Measurements from ENCODE around the gene CCR4.
"Not testable (repeated sequence)": the region's sequence is repeated elsewhere in the genome, so short reads cannot be mapped to it uniquely, and the experiment has no call there.

The CCR4 gene

DNA sequence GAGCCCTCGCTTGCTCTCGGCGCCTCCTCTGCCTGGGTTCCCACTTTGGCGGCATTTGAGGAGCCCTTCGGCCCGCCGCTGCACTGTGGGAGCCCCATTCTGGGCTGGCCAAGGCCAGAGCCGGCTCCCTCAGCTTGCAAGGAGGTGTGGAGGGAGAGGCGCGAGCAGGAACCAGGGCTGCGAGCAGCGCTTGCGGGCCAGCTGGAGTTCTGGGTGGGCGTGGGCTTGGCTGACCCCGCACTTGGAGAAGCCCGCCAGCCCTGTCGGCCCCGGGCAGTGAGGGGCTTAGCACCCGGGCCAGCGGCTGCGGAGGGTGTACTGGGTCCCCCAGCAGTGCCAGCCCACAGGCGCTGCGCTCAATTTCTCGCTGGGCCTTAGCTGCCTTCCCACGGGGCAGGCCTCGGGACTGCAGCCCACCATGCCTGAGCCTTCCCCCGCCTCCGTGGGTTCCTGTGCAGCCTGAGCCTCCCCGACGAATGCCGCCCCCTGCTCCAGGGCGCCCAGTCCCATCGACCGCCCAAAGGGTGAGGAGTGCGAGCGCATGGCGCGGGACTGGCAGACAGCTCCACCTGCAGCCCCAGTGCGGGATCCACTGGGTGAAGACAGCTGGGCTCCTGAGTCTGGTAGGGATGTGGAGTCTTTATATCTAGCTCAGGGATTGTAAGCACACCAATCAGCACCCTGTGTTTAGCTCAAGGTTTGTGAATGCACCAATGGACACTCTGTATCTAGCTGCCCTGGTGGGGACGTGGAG is 11.7 kb upstream of the CCR4 start:
- H3K27me3 ChIP-seq (ENCODE audit: control insufficient read depth, insufficient read depth, low read length); H3K9ac ChIP-seq (ENCODE audit: low read length): not testable (repeated sequence)

DNA sequence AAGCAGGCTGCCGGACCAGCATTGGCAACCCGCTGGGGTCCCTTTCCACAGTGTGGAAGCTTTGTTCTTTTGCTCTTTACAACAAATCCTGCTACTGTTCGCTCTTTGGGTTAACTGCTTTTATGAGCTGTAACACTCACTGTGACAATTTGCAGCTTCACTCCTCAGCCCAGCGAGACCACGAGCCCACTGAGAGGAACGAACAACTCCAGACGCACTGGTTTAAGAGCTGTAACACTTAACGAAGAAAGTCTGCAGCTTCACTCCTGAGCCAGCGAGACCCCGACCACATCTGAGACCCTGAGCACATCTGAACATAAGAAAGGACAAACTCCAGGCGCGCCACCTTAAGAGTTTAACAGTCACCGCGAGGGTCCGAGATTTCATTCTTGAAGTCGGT is 10.7 kb upstream of the CCR4 start:
- no peak overlapping the region for H3K9ac ChIP-seq (ENCODE audit: low read length)
- H3K4me3 ChIP-seq (ENCODE audit: low read length) = no peak overlapping the region
- no peaks in the 10 kb centered on the region for H3K27me3 ChIP-seq (ENCODE audit: control insufficient read depth, insufficient read depth, low read length)
- H3K4me1 ChIP-seq (ENCODE audit: control insufficient read depth, insufficient read depth, low read length) = no peaks in the 10 kb centered on the region
- no peak overlapping the region for H3K27ac ChIP-seq (ENCODE audit: low read depth, low read length)
- H3K36me3 ChIP-seq (ENCODE audit: control insufficient read depth, insufficient read depth, low read length) = no peaks in the 10 kb centered on the region

More for the DNA sequence above, 11.7 kb upstream of the CCR4 start:
- not testable (repeated sequence) for H3K36me3 ChIP-seq (ENCODE audit: control insufficient read depth, insufficient read depth, low read length); H3K4me3 ChIP-seq (ENCODE audit: low read length); H3K4me1 ChIP-seq (ENCODE audit: control insufficient read depth, insufficient read depth, low read length); H3K27ac ChIP-seq (ENCODE audit: low read depth, low read length)

DNA sequence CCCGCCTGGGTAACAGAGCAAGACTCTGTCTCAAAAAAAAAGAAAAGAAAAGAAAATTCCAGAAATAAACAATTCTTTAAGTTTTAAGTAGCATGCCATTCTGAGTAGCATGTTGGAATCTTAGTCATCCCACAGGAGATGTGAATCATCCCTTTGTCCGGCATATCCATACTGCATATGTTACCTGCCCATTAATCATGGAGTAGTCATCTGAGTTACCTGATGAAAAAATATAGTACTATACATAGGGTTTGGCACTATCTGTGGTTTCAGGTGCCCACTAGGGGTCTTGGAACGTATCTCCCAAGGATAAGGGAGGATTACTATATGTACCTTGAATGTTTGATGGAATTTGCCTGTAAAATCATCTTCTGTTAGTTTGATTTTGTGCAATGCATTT is 6.3 kb upstream of the CCR4 start:
- H3K4me3 ChIP-seq (ENCODE audit: low read length) = no peak overlapping the region
- no peak overlapping the region for H3K27ac ChIP-seq (ENCODE audit: low read depth, low read length)
- H3K36me3 ChIP-seq (ENCODE audit: control insufficient read depth, insufficient read depth, low read length) = no peaks in the 10 kb centered on the region
- H3K4me1 ChIP-seq (ENCODE audit: control insufficient read depth, insufficient read depth, low read length) = no peaks in the 10 kb centered on the region
- no peak overlapping the region for H3K9ac ChIP-seq (ENCODE audit: low read length)
- H3K27me3 ChIP-seq (ENCODE audit: control insufficient read depth, insufficient read depth, low read length) = no peaks in the 10 kb centered on the region

DNA sequence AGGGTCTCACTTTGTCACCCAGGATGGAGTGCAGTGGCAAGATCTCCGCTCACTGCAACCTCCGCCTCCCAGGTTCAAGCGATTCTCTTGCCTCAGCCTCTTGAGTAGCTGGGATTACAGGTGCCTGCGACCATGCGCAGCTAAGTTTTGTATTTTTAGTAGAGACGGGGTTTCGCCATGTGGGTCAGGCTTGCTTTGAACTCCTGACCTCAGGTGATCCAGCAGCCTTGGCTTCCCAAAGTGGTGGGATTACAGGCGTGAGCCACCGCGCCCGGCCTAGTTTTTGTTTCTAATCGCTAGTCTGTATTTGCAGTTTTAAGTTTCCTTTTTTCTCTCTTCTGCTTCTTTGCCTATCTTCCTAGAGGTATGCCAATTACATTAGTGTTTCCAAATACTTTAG is 5.8 kb upstream of the CCR4 start:
- not testable (repeated sequence) for H3K36me3 ChIP-seq (ENCODE audit: control insufficient read depth, insufficient read depth, low read length); H3K27ac ChIP-seq (ENCODE audit: low read depth, low read length); H3K4me3 ChIP-seq (ENCODE audit: low read length); H3K9ac ChIP-seq (ENCODE audit: low read length); H3K27me3 ChIP-seq (ENCODE audit: control insufficient read depth, insufficient read depth, low read length); H3K4me1 ChIP-seq (ENCODE audit: control insufficient read depth, insufficient read depth, low read length)

DNA sequence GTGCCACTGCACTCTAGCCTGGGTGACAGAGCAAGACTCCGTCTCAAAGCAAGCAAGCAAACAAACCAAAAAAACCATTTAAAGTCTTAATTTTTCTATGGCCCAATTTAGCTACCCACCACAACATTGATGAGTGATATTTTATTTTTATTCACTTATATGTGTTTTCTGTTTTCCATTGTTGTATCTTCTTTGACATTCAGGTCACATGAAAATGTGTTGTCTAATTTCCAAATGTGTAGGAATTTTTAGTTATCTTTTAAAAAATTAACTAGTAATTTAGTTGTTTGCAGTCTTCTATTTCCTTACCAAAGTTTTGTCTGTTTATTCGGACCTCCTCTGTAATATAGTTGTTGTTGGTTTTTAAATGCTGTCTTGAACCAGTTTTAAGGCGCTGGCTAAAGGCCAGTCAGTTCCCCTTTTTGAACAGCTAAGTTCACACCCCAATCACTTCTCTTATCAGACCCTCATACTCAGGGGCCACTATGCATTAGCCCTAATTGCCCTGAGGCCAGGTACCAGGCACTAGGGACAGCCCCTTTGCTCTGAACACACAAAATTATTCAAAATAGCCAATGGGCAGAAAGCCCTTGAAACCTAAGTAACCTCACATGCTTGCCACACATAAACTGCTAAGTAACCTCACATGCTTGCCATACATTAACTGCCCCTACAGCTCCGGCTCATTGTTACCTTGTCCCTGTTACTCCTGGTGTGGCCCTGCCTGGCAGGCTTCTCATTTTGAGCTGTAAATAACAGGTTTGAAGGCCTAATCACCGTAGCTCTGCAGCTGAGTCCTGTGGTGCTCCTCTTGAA is 4.3 kb upstream of the CCR4 start:
- Histone ChIP-seq H3K4me3 (ENCODE audit: low read length) (no peak overlapping the region), H3K4me1 (ENCODE audit: control insufficient read depth, insufficient read depth, low read length) (no peaks in the 10 kb centered on the region), H3K9ac (ENCODE audit: low read length) (no peak overlapping the region), H3K27me3 (ENCODE audit: control insufficient read depth, insufficient read depth, low read length) (no peaks in the 10 kb centered on the region), H3K36me3 (ENCODE audit: control insufficient read depth, insufficient read depth, low read length) (no peaks in the 10 kb centered on the region), H3K27ac (ENCODE audit: low read depth, low read length) (no peak overlapping the region)

DNA sequence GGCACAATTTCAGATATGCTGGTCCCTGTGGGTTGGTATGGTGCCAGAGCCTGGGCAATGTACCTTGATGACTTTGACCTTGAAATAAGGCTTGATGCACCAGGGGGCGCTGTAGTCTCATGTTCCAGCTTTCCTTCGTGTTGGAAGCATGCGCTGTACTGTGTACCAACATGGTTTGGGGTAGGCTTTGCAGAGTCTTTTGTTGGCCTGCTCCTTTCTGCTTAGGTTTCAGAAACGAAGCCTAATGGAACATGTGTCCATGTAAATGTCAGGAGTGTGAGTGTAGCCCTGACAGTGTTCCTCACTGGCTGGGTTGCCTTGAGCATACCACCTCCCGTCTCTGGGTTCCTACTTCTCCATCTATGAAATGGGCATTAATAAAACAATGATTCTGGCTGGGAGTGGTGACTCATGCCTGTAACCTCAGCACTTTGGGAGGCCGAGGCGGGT is 3.6 kb upstream of the CCR4 start:
- H3K27ac ChIP-seq (ENCODE audit: low read depth, low read length) = no peak overlapping the region
- H3K4me1 ChIP-seq (ENCODE audit: control insufficient read depth, insufficient read depth, low read length) = no peaks in the 10 kb centered on the region
- H3K36me3 ChIP-seq (ENCODE audit: control insufficient read depth, insufficient read depth, low read length) = no peaks in the 10 kb centered on the region

DNA sequence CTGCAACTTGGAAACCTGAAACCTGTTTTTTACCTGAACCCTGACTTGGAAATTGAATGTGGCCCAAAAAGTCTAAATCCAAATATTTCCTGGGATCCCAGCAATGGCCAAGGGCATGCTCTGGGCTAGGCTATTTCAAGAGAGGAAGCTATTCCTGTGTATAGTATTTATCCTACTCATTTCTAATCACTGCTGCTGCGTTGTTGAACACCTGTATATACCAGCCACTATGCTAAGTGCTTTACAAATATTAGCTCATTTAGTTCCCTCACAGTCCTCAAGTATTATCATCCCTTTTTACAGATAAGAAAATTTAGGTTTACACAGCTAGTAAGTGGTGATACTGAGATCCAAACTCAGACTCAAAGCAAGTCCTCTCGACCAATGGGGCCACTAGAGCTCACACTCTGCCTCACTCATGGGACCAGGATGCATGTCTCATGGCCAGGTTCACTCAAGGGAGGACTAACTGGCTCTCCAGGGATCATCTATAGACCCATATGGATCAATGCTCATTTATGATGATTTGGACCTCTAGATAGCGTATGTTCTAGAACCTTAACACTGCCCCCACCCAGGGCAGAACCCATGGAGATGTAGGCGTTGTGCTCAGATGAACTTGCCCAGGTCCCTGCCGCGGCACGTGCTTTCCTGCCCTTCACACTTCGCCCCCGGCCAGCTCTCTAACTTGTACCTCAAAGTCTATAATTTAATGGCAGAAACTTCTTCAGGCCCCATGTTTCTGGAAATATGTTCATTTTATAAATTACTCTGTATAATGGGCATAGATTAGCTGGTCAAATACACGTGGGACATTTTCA is 2.6 kb upstream of the CCR4 start:
- H3K36me3 ChIP-seq (ENCODE audit: control insufficient read depth, insufficient read depth, low read length) = no peaks in the 10 kb centered on the region
- H3K9ac ChIP-seq (ENCODE audit: low read length) = no peak overlapping the region
- H3K27me3 ChIP-seq (ENCODE audit: control insufficient read depth, insufficient read depth, low read length) = no peaks in the 10 kb centered on the region
- H3K4me3 ChIP-seq (ENCODE audit: low read length) = no peak overlapping the region
- no peaks in the 10 kb centered on the region for H3K4me1 ChIP-seq (ENCODE audit: control insufficient read depth, insufficient read depth, low read length)
- H3K27ac ChIP-seq (ENCODE audit: low read depth, low read length) = no peak overlapping the region

More for the DNA sequence above, 3.6 kb upstream of the CCR4 start:
- H3K4me3 ChIP-seq (ENCODE audit: low read length) = no peak overlapping the region
- no peaks in the 10 kb centered on the region for H3K27me3 ChIP-seq (ENCODE audit: control insufficient read depth, insufficient read depth, low read length)
- H3K9ac ChIP-seq (ENCODE audit: low read length) = no peak overlapping the region

DNA sequence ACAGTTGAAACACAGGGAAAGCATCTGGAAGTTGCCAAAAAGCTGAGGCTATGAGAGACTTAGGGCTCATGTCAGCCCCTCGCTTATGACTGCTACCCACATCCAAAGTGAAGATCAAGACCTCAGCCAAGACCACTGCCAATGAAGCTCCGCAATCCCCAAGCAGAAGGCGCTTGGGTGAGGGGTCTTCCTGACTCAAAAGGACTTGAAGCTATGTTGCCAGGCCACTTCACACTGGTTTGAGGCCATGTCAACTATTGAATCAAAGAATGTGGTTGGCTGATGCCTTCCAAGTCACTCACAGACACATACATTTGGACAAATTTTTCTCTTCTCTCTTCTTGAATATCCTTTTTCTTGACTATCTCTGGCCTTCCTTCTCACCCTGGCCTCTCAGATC is 928 bp upstream of the CCR4 start:
- H3K27ac ChIP-seq (ENCODE audit: low read depth, low read length) = no peak overlapping the region
- H3K4me1 ChIP-seq (ENCODE audit: control insufficient read depth, insufficient read depth, low read length) = no peaks in the 10 kb centered on the region
- no peak overlapping the region for H3K9ac ChIP-seq (ENCODE audit: low read length)
- no peaks in the 10 kb centered on the region for H3K27me3 ChIP-seq (ENCODE audit: control insufficient read depth, insufficient read depth, low read length)
- H3K36me3 ChIP-seq (ENCODE audit: control insufficient read depth, insufficient read depth, low read length) = no peaks in the 10 kb centered on the region
- no peak overlapping the region for H3K4me3 ChIP-seq (ENCODE audit: low read length)

DNA sequence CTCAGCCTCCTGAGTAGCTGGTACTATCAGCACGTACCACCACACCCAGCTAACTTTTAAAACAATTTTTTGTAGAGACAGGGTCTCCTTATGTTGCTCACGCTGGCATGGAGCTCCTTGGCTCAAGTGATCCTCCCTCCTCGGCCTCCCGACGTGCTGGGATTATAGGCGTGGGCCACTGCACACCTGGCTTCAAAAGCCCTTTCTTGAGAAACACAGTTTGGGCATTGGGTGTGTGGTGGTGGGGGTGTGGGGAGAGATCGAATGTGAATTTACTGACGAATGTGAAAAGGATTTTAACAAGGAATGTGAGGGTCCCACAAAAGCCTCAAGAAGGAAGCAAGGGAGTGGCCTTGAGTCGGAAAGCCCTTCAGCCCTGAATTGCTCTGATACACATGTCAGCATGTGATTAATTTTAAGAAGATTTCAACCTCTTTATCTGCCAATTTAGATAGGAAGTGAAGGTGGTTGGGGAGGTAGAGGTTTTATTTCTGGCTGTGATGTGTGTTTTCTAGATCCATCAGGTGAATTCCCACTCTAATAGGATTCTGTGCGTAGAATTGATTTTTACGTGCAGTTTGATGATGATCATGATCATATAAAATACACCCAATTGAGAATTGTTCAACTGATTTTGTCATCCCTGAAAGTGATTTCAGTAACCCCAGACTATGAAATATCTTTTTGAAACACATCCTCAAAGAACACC is 1.1 kb downstream of the CCR4 start:
- no peaks in the 10 kb centered on the region for H3K27me3 ChIP-seq (ENCODE audit: control insufficient read depth, insufficient read depth, low read length)
- no peaks in the 10 kb centered on the region for H3K36me3 ChIP-seq (ENCODE audit: control insufficient read depth, insufficient read depth, low read length)
- H3K4me1 ChIP-seq (ENCODE audit: control insufficient read depth, insufficient read depth, low read length) = no peaks in the 10 kb centered on the region
- H3K4me3 ChIP-seq (ENCODE audit: low read length) = no peak overlapping the region
- H3K27ac ChIP-seq (ENCODE audit: low read depth, low read length) = no peak overlapping the region
- H3K9ac ChIP-seq (ENCODE audit: low read length) = no peak overlapping the region

DNA sequence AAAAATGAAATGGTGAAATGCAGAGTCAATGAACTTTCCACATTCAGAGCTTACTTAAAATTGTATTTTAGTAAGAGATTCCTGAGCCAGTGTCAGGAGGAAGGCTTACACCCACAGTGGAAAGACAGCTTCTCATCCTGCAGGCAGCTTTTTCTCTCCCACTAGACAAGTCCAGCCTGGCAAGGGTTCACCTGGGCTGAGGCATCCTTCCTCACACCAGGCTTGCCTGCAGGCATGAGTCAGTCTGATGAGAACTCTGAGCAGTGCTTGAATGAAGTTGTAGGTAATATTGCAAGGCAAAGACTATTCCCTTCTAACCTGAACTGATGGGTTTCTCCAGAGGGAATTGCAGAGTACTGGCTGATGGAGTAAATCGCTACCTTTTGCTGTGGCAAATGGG is 3.1 kb downstream of the CCR4 start:
- H3K9ac ChIP-seq (ENCODE audit: low read length) = no peak overlapping the region
- no peaks in the 10 kb centered on the region for H3K27me3 ChIP-seq (ENCODE audit: control insufficient read depth, insufficient read depth, low read length)
- no peaks in the 10 kb centered on the region for H3K36me3 ChIP-seq (ENCODE audit: control insufficient read depth, insufficient read depth, low read length)
- no peak overlapping the region for H3K4me3 ChIP-seq (ENCODE audit: low read length)
- no peak overlapping the region for H3K27ac ChIP-seq (ENCODE audit: low read depth, low read length)
- H3K4me1 ChIP-seq (ENCODE audit: control insufficient read depth, insufficient read depth, low read length) = no peaks in the 10 kb centered on the region

DNA sequence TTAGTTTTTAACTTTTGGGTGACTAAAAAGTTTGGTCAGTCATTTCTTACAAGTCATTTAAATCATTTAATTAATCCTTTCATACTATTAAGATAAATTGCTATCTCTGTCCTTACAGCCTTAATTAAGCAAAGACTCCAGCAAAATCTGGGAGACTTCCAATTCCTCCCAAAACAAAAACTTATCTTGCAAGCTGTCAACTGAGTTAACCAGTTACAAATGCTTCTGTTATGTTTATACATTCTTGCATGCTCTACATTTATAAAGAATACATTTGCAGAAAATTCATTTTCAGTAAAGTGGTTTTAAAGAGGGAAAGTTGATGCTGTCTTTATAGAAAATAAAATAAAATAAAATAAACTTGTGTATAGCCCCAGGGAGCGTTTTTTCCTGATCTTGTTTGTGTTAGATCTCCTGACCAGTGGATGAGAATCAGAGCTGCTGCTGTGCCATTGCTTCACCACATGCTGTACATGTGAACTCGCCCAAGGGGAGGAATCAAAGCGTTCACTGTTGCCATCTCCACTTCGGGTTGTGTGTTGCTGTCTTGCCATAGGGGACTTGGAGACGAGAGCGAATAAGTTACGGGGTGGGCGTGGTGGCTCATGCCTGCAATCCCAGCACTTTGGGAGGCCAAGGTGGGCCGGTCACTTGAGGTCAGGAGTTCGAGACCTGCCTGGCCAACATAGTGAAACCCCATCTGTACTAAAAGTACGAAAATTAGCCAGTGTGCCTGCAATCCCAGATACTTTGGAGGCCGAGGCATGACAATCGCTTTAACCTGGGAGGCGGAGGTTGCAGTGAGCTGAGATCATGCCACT is 5.5 kb downstream of the CCR4 start:
- Histone ChIP-seq H3K27ac (ENCODE audit: low read depth, low read length) (no peak overlapping the region), H3K27me3 (ENCODE audit: control insufficient read depth, insufficient read depth, low read length) (no peaks in the 10 kb centered on the region), H3K9ac (ENCODE audit: low read length) (no peak overlapping the region), H3K4me3 (ENCODE audit: low read length) (no peak overlapping the region), H3K4me1 (ENCODE audit: control insufficient read depth, insufficient read depth, low read length) (no peaks in the 10 kb centered on the region), H3K36me3 (ENCODE audit: control insufficient read depth, insufficient read depth, low read length) (no peaks in the 10 kb centered on the region)
